CMK (cell line): ENCODE results near the gene SF3A2.

Experiments used
- DNase-seq: peaks from one replicate; pipeline ENCODE4 v3.0.0-alpha.2; 2010; ENCODE audit warnings: low read depth

The SF3A2 gene

DNA sequence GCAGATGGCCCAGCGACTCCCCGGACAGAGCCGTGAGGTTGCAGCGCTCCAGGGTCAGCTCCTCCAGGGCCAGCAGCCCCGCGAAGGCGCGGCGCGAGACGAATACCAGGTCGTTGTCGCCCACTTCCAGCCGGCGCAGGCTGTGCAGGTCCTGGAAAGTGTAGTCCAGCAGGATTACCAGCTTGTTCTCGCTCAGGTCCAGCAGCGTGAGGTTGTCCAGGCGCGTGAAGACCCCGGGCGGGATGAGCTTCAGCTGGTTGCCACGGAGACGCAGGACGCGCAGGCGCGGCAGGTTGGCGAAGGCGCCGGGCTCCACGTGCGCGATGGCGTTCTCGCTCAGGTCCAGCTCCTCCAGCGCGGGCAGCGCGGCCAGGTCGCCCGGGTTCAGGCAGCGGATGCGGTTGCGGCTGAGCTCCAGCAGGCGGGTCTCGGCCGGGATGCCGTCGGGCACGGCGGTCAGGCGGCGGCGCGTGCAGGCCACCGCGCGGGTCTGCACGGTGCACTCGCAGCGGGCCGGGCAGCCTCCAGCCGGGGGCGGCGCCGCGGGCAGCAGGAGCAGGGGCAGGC is 54.6 kb downstream of the SF3A2 start:
- DNase-seq: no peak

- DNase-seq: no peak
Observed at GRCh38 chr19:2294687-2295335, 58.2 kb downstream of the SF3A2 start.

- DNase-seq: no peak
Observed at GRCh38 chr19:2296141-2296540, 59.5 kb downstream of the SF3A2 start.
